WI38 (cell line): ENCODE results near the gene NRG3.

ENCODE experiments used
- H3K4me3 ChIP-seq: 2 replicates; pipeline ENCODE4 v1.5.1; 2011; ENCODE audit warnings: low read depth, mild to moderate bottlenecking, control low read depth, low read length
- CTCF ChIP-seq: IDR thresholded peaks from 2 replicates; pipeline ENCODE4 v1.5.1; 2012; ENCODE audit warnings: low read depth, mild to moderate bottlenecking, control low read depth, low read length

NRG3 gene

GRCh38 chr10:82240408-82240807, 365.4 kb downstream of the NRG3 start:
- TF ChIP-seq CTCF, result no peak
- H3K4me3 ChIP-seq, result no peak overlapping the region

- no peak for TF ChIP-seq CTCF
- H3K4me3 ChIP-seq, result no peak overlapping the region
Measured at GRCh38 chr10:82242778-82243177, 367.8 kb downstream of the NRG3 start.

- no peak for TF ChIP-seq CTCF
- no peak overlapping the region for H3K4me3 ChIP-seq
Measured at GRCh38 chr10:82245157-82245556, 370.2 kb downstream of the NRG3 start.

GRCh38 chr10:82245906-82246560, 371.0 kb downstream of the NRG3 start:
- no peak for TF ChIP-seq CTCF

GRCh38 chr10:82249141-82249540, 374.1 kb downstream of the NRG3 start:
- TF ChIP-seq CTCF, result no peak
- H3K4me3 ChIP-seq, result no peak overlapping the region

More at GRCh38 chr10:82245906-82246560, 371.0 kb downstream of the NRG3 start:
- H3K4me3 ChIP-seq, result no peak overlapping the region

GRCh38 chr10:82251222-82251906, 376.4 kb downstream of the NRG3 start:
- TF ChIP-seq CTCF, result no peak
- no peak overlapping the region for H3K4me3 ChIP-seq

GRCh38 chr10:82252081-82252480, 377.1 kb downstream of the NRG3 start:
- H3K4me3 ChIP-seq, result no peak overlapping the region
- no peak for TF ChIP-seq CTCF
